ENCODE data around the gene NOTUM. TPM values are rescaled to one million over a fixed set of nuclear protein-coding genes. Genes with fewer than 3 reads are reported as not detected.

Gene NOTUM
- total and polyA plus RNA-seq, 9 of the 15 experiments (the other 6 are each of a cell fraction or from before 2014, with no cell fraction given): 0.03 to 14.0 (median 4.1) TPM

DNA sequence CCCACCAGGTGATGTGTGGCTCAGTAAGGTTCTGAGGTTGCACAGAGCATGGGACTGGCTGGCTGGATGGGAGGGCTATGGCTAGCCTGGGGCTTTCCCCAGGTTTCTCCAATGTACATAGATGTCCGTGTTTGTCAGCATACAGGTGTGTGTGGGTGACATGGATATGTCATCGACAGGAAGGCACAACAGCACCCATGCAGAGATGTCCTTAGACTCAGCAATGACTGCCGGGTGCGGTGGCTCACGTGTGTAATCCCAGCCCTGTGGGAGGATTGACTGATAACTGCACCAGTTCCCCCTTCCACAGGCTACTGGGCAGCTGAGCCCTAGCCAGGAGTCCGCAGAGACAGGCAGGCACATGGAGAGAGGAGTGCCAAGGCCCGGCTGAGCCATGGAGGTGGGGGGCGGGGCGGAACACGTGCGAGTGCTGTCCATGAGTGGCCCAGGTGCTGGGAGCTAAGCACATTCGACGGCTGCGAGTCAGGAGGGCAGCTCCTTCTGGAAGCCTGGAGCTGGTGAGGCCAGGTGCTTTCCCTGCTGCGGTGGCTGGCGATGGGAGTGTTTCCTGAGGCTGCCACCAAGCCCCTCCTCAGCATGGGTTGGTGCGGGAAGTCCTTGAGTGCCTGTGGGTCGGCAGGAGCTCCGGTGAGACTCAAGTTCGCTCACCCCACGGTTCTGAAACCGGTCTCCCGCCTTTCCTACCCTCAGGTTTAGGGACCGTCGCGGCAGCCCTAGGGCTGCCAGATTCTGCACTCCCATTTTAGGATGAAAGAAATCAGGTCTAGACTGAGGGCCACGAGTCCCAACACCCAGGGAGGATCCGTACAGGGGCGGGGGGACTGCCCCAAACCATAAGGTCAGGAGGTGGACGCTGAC is 15.6 kb upstream of the NOTUM start (continued):
- 0 out of 4 replicates have a peak, but pooled peaks of 1 of the 2 experiments have one; percentile 5 for TF ChIP-seq NRF1 (conservative IDR thresholded peaks at IDR 0.05 in 1 of 2, IDR thresholded peaks at IDR 0.05 in 1 of 2)
- TF ChIP-seq NR2C1 (IDR thresholded peaks at IDR 0.05): no peak
- peak; percentile 49; the same call in 1 of the 2 replicates for TF ChIP-seq NR2C1 (tag; IDR thresholded peaks at IDR 0.05)
- TF ChIP-seq, protein P1, sequence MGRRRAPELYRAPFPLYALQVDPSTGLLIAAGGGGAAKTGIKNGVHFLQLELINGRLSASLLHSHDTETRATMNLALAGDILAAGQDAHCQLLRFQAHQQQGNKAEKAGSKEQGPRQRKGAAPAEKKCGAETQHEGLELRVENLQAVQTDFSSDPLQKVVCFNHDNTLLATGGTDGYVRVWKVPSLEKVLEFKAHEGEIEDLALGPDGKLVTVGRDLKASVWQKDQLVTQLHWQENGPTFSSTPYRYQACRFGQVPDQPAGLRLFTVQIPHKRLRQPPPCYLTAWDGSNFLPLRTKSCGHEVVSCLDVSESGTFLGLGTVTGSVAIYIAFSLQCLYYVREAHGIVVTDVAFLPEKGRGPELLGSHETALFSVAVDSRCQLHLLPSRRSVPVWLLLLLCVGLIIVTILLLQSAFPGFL (CRISPR knock-in tag; IDR thresholded peaks at IDR 0.05): 0 out of 2 replicates have a peak, but pooled peaks have one; percentile 79
- no peak for TF ChIP-seq ZNF717 (CRISPR knock-in tag; IDR thresholded peaks at IDR 0.05)
- TF ChIP-seq NONO (IDR thresholded peaks at IDR 0.05; ENCODE audit: low read depth in 2 of 2, low read length in 1 of 2): 0 out of 4 replicates have a peak, but pooled peaks of 1 of the 2 experiments have one; percentile 5
- 0 out of 2 replicates have a peak, but pooled peaks have one; percentile 11 for TF ChIP-seq CREM (IDR thresholded peaks at IDR 0.05; ENCODE audit: low read depth)
- TF ChIP-seq ID3 (CRISPR knock-in tag; IDR thresholded peaks at IDR 0.05): no peak
- peak; percentile 62 for TF ChIP-seq ID3 (tag; IDR thresholded peaks at IDR 0.05)
- 0 out of 2 replicates have a peak, but pooled peaks have one; percentile 28 for TF ChIP-seq TOE1 (IDR thresholded peaks at IDR 0.05; ENCODE audit: borderline replicate concordance)
- no peak for TF ChIP-seq TOE1 (CRISPR knock-in tag; IDR thresholded peaks at IDR 0.05; ENCODE audit: borderline replicate concordance, low read depth)
- peak; percentile 21 for TF ChIP-seq BRD9 (IDR thresholded peaks at IDR 0.05; ENCODE audit: low read depth, partially characterized antibody)
- no peak for TF ChIP-seq PTTG1 (tag; IDR thresholded peaks at IDR 0.05; ENCODE audit: low read depth)
- peak; percentile 77 for TF ChIP-seq KDM5B (IDR thresholded peaks at IDR 0.05; ENCODE audit: insufficient replicate concordance, low read depth, low read length)
- 0 out of 2 replicates have a peak, but pooled peaks have one; percentile 38 for TF ChIP-seq SRSF3 (IDR thresholded peaks at IDR 0.05; ENCODE audit: insufficient read depth, low read length)
- TF ChIP-seq, protein P2, sequence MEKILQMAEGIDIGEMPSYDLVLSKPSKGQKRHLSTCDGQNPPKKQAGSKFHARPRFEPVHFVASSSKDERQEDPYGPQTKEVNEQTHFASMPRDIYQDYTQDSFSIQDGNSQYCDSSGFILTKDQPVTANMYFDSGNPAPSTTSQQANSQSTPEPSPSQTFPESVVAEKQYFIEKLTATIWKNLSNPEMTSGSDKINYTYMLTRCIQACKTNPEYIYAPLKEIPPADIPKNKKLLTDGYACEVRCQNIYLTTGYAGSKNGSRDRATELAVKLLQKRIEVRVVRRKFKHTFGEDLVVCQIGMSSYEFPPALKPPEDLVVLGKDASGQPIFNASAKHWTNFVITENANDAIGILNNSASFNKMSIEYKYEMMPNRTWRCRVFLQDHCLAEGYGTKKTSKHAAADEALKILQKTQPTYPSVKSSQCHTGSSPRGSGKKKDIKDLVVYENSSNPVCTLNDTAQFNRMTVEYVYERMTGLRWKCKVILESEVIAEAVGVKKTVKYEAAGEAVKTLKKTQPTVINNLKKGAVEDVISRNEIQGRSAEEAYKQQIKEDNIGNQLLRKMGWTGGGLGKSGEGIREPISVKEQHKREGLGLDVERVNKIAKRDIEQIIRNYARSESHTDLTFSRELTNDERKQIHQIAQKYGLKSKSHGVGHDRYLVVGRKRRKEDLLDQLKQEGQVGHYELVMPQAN (IDR thresholded peaks at IDR 0.05; ENCODE audit: borderline replicate concordance): peak; percentile 63; the same call in 1 of the 2 replicates
- TF ChIP-seq MLX (CRISPR knock-in tag; conservative IDR thresholded peaks at IDR 0.05): no peak
- peak; percentile 79; the same call in 1 of the 2 replicates for TF ChIP-seq CREB3 (tag; conservative IDR thresholded peaks at IDR 0.05; ENCODE audit: low read depth)
- TF ChIP-seq THRB (CRISPR knock-in tag; conservative IDR thresholded peaks at IDR 0.05): 0 out of 2 replicates have a peak, but pooled peaks have one; percentile 46
